Keratinocyte (primary cell): ENCODE results near the gene SMIM10L1. TPM values are rescaled to one million over a fixed set of nuclear protein-coding genes. Genes with fewer than 3 reads are reported as not detected.

Source experiments
- DNase-seq: peaks from one replicate; pipeline ENCODE4 v3.0.0-alpha.2; 2011; ENCODE audit warnings: low read depth, missing footprints, low spot score
- FAIRE-seq: peaks from 2 replicates; lab custom pipeline; 2011; peaks lifted over from hg19 to GRCh38; lab: Jason Lieb, UNC
- H2AFZ ChIP-seq: 2 replicates; pipeline ENCODE4 v1.6.0; 2012; ENCODE audit warnings: low read length, control low read depth, inconsistent platforms; ENCODE audit not compliant: control insufficient read depth
- H3K27ac ChIP-seq: 2 replicates; pipeline ENCODE4 v1.5.1; 2011; ENCODE audit warnings: low read length; ENCODE audit not compliant: control insufficient read depth, insufficient read depth
- H3K27me3 ChIP-seq: 3 replicates; pipeline ENCODE4 v1.6.0; 2011; ENCODE audit warnings: low read length; ENCODE audit not compliant: control insufficient read depth, insufficient read depth; ENCODE audit errors: extremely low read depth
- H3K36me3 ChIP-seq, 2 experiments: 2 replicates in 1 of 2; 3 replicates in 1 of 2; pipeline ENCODE4 v1.5.1; 2011; ENCODE audit warnings: low read length in 2 of 2, mild to moderate bottlenecking in 1 of 2; ENCODE audit not compliant: control insufficient read depth in 2 of 2, insufficient read depth in 2 of 2; ENCODE audit errors: extremely low read depth in 1 of 2
- H3K4me1 ChIP-seq: 3 replicates; pipeline ENCODE4 v1.5.1; 2011; ENCODE audit warnings: low read length; ENCODE audit not compliant: control insufficient read depth, insufficient read depth; ENCODE audit errors: extremely low read depth
- H3K4me2 ChIP-seq: 3 replicates; pipeline ENCODE4 v1.6.0; 2011; ENCODE audit warnings: low read depth, low read length; ENCODE audit not compliant: control insufficient read depth, insufficient read depth; ENCODE audit errors: extremely low read depth
- H3K4me3 ChIP-seq, 3 experiments: fragments of 200-600 bp in 1 of 3; sonication (generic) in 1 of 3; 2 replicates in 2 of 3; 3 replicates in 1 of 3; pipeline ENCODE4 v1.5.1; 2011 to 2016; ENCODE audit warnings: low read length in 3 of 3, mild to moderate bottlenecking in 3 of 3, control low read depth in 2 of 3, inconsistent platforms in 1 of 3, low read depth in 1 of 3, mixed read lengths in 1 of 3, mixed run types in 1 of 3, moderate library complexity in 1 of 3; ENCODE audit not compliant: control insufficient read depth in 2 of 3, insufficient read depth in 2 of 3; ENCODE audit errors: extremely low read depth in 1 of 3
- H3K79me2 ChIP-seq: 2 replicates; pipeline ENCODE4 v1.6.0; 2012; ENCODE audit warnings: low read length; ENCODE audit not compliant: control insufficient read depth, insufficient read depth
- H3K9ac ChIP-seq: 3 replicates; pipeline ENCODE4 v1.6.0; 2011; ENCODE audit warnings: low read length; ENCODE audit not compliant: control insufficient read depth, insufficient read depth; ENCODE audit errors: extremely low read depth
- H3K9me1 ChIP-seq: 3 replicates; pipeline ENCODE4 v1.6.0; 2011; ENCODE audit warnings: low read length; ENCODE audit not compliant: control insufficient read depth, insufficient read depth; ENCODE audit errors: extremely low read depth
- H3K9me3 ChIP-seq: 2 replicates; pipeline ENCODE4 v1.5.1; 2012; ENCODE audit warnings: low read depth, low read length; ENCODE audit not compliant: control insufficient read depth
- H4K20me1 ChIP-seq: 3 replicates; pipeline ENCODE4 v1.6.0; 2011; ENCODE audit warnings: low read length; ENCODE audit not compliant: control insufficient read depth, insufficient read depth; ENCODE audit errors: extremely low read depth
- EZH2 ChIP-seq: IDR thresholded peaks from one replicate; pipeline ENCODE4 v1.6.1; 2012; ENCODE audit warnings: inconsistent platforms, mild to moderate bottlenecking, low read length, moderate library complexity
- dilution Hi-C: fragments of 300-500 bp; cut with MboI; formaldehyde crosslinking; loops from one replicate; pipeline ENCODE4 v1.7.0; 2020; ENCODE audit warnings: low sequenced_read_pairs; ENCODE audit not compliant: extremely low pct_ligation_motif_present
- polyA plus RNA-seq, 5 experiments: library from polyadenylated mRNA; depleted of rRNA in 3 of 5; stranded (reverse) in 3 of 5; stranded (forward) in 1 of 5; unstranded in 1 of 5; fragments of >200 nt; gene quantifications; 1 replicate in 1 of 5; 2 replicates in 3 of 5; 3 replicates in 1 of 5; pipeline versions ENCODE4 v1.2.1 to v1.2.3, GENCODE V29; 2011 to 2012; ENCODE audit warnings: missing spikeins in 2 of 5, low read depth in 1 of 5, low replicate concordance in 1 of 5
- TF ChIP-seq, protein P1 (sequence below), 3 experiments: IDR thresholded peaks in 1 of 3; conservative IDR thresholded peaks in 1 of 3; optimal IDR thresholded peaks in 1 of 3; 2 replicates in 2 of 3; 3 replicates in 1 of 3; pipeline versions ENCODE3 to v1.5.1; 2011; ENCODE audit warnings: low read length in 3 of 3, mild to moderate bottlenecking in 3 of 3, moderate library complexity in 2 of 3, control low read depth in 1 of 3, inconsistent platforms in 1 of 3; ENCODE audit not compliant: insufficient read depth in 2 of 3; ENCODE audit errors: extremely low read depth in 1 of 3

SMIM10L1 gene
- polyA plus RNA-seq, 1 donor (not counting 4 experiments of a cell fraction or from before 2014, with no cell fraction given) = 3.9 TPM

DNA sequence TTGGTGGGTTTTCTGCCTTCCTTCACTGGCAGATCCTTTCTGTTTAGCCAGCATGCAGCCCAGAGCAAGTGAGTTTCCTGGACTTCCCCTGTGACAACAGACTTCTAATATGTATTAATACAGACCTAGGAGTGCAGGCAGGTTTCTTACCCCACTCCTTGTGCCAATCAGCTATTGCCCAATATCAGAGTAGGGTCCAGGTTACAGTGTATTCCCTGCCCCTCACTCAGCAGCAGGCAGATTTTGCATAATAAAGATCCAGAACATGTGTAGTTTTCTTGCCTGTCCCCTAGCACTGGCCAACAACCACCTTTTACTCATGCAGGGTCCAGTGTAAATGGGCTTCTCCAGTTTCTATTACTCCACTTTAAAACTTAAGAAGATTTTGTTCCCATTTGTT lies 4.7 kb upstream of the SMIM10L1 start:
- H3K36me3 ChIP-seq = peaks cover 0 to 1% of the 10 kb centered on the region in 2 experiments
- FAIRE-seq = no peak

DNA sequence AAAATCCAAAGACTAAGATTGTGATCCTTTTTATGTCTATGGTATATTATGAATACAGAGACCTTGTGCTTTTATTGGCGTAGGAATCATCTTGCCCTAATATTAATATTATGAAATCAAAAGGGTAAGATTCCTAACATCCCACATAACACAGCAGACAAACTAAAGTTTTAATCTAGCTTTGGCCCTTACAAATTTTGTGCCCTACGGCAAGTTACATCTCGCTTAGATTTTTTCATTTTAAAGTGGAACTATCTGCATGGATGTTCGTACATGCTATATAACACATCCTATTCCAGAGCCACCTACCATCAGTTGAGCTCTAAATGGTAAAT lies 217 bp upstream of the SMIM10L1 start:
- no peak for DNase-seq
- peak overlapping the region; percentile 86 for H2AFZ ChIP-seq
- H3K36me3 ChIP-seq = peaks cover 0 to 1% of the 10 kb centered on the region in 2 experiments
- H3K4me2 ChIP-seq = peak overlapping the region; percentile 89
- H3K79me2 ChIP-seq = peaks cover 74% of the 10 kb centered on the region
- H3K9ac ChIP-seq = peak overlapping the region; percentile 87
- peak overlapping the region; percentile 78 to 98 (median 83) for H3K4me3 ChIP-seq
- FAIRE-seq = no peak
- peaks cover 4% of the 10 kb centered on the region for H3K4me1 ChIP-seq
- H3K27me3 ChIP-seq = no peaks in the 10 kb centered on the region
- TF ChIP-seq EZH2 = no peak
- TF ChIP-seq, protein P1, sequence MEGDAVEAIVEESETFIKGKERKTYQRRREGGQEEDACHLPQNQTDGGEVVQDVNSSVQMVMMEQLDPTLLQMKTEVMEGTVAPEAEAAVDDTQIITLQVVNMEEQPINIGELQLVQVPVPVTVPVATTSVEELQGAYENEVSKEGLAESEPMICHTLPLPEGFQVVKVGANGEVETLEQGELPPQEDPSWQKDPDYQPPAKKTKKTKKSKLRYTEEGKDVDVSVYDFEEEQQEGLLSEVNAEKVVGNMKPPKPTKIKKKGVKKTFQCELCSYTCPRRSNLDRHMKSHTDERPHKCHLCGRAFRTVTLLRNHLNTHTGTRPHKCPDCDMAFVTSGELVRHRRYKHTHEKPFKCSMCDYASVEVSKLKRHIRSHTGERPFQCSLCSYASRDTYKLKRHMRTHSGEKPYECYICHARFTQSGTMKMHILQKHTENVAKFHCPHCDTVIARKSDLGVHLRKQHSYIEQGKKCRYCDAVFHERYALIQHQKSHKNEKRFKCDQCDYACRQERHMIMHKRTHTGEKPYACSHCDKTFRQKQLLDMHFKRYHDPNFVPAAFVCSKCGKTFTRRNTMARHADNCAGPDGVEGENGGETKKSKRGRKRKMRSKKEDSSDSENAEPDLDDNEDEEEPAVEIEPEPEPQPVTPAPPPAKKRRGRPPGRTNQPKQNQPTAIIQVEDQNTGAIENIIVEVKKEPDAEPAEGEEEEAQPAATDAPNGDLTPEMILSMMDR (optimal IDR thresholded peaks at IDR 0.05 in 1 of 3, IDR thresholded peaks at IDR 0.05 in 1 of 3, conservative IDR thresholded peaks at IDR 0.05 in 1 of 3; ENCODE audit: extremely low read depth in 1 of 3, insufficient read depth in 2 of 3, low read length in 3 of 3) = no peak
- H3K9me3 ChIP-seq = no peaks in the 10 kb centered on the region
- no peaks in the 10 kb centered on the region for H3K9me1 ChIP-seq
- peak overlapping the region; percentile 69 for H3K27ac ChIP-seq
- dilution Hi-C loops = no loop called here
- H4K20me1 ChIP-seq = no peaks in the 10 kb centered on the region

More for the DNA sequence above, 4.7 kb upstream of the SMIM10L1 start:
- H3K4me1 ChIP-seq = peaks cover 4% of the 10 kb centered on the region
- H3K79me2 ChIP-seq = peaks cover 79% of the 10 kb centered on the region
- no peaks in the 10 kb centered on the region for H3K27me3 ChIP-seq
- DNase-seq = no peak
- no peak overlapping the region for H3K27ac ChIP-seq
- H2AFZ ChIP-seq = no peak overlapping the region
- H3K4me3 ChIP-seq = no peak overlapping the region
- peaks cover 4% of the 10 kb centered on the region for H4K20me1 ChIP-seq
- no peak overlapping the region for H3K4me2 ChIP-seq
- dilution Hi-C loops = no loop called here
- no peaks in the 10 kb centered on the region for H3K9me3 ChIP-seq
- TF ChIP-seq EZH2 = no peak
- TF ChIP-seq, protein P1 (optimal IDR thresholded peaks at IDR 0.05 in 1 of 3, IDR thresholded peaks at IDR 0.05 in 1 of 3, conservative IDR thresholded peaks at IDR 0.05 in 1 of 3; ENCODE audit: extremely low read depth in 1 of 3, insufficient read depth in 2 of 3, low read length in 3 of 3) = no peak
- H3K9ac ChIP-seq = no peak overlapping the region
- no peaks in the 10 kb centered on the region for H3K9me1 ChIP-seq
